ENCODE measurements around the gene PNPLA6.
"Not testable (repeated sequence)": the region's sequence is repeated elsewhere in the genome, so short reads cannot be mapped to it uniquely, and the experiment has no call there.

PNPLA6 gene

GRCh38 chr19:7556696-7557315 lies 21.3 kb downstream of the PNPLA6 start:
- DNase-seq = no peak

- no peak for DNase-seq
These were observed 23.1 kb downstream of the PNPLA6 start for GRCh38 chr19:7558667-7559066.

DNA sequence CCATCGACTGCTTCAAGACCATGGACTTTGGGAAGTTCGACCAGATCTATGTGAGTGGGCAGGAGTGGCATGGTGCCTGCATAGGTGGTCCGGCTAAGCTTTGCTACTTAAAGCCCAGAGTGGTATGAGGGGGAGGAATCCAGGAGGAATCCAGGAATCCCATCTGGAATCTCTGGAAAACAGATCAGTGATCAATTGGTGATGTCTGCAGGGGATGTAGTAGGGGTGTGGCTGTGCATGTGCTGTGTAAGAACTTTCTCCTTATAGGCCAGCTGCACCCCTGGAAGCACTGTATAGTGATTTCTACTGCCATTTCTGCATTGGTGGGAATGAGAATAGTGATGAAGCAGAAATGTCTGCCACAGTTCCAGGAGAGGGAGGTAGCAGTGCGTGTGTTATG lies 23.6 kb downstream of the PNPLA6 start:
- DNase-seq = no peak

DNA sequence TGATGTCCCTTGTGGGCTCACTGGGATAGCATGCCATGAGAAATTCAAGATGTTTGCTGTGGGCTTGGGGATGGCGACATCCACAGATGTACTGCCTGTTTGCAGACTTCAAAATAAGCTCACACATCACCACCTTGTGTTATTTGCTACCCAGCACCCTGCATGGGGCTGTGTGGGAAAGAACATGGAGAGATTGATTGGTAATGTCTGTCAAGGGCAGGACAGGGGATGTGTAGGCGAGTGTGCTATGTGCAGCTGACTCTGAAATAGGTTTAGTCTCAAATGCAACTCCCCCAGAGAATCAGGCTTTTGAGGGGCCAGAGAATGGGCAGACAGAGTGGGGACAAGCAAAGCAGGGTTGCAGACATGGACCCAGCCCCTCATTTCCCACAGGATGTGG lies 24.7 kb downstream of the PNPLA6 start:
- DNase-seq = no peak

DNA sequence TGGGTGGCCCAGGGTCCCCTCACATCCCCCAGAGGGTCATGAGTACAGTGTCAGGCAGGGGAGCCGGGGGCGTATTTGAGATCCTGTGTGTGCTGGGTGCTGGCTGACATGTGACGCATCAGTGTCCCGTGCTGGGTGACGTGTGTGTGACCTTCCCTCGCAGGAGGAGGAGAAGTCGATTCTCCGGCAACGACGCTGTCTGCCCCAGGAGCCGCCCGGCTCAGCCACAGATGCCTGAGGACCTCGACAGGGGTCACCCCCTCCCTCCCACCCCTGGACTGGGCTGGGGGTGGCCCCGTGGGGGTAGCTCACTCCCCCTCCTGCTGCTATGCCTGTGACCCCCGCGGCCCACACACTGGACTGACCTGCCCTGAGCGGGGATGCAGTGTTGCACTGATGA lies 25.8 kb downstream of the PNPLA6 start:
- DNase-seq = no peak

GRCh38 chr19:7562646-7563393 lies 27.3 kb downstream of the PNPLA6 start:
- no peak for DNase-seq

GRCh38 chr19:7564866-7565265 lies 29.3 kb downstream of the PNPLA6 start:
- no peak for DNase-seq

GRCh38 chr19:7565332-7565731 lies 29.8 kb downstream of the PNPLA6 start:
- DNase-seq = no peak

DNA sequence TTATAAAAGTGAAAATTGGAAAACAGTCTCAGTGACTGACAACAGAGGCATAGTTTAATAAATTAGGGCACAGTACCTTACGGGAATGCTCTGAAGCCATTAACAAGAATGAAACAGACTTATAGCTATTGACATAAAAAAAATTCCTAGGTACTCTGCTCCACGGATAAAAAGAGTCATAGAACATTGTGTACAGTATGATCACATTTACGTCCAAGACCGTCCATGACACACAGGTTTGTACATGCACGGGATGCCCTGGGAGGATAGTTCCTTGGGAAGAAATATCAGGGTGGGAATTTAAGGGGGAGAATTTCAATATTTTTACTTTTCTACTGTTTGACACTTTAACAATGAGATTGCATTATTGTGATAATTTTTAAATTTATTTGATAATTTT lies 35.2 kb downstream of the PNPLA6 start:
- DNase-seq = no peak

GRCh38 chr19:7575434-7576040 lies 40.0 kb downstream of the PNPLA6 start:
- DNase-seq = no peak

DNA sequence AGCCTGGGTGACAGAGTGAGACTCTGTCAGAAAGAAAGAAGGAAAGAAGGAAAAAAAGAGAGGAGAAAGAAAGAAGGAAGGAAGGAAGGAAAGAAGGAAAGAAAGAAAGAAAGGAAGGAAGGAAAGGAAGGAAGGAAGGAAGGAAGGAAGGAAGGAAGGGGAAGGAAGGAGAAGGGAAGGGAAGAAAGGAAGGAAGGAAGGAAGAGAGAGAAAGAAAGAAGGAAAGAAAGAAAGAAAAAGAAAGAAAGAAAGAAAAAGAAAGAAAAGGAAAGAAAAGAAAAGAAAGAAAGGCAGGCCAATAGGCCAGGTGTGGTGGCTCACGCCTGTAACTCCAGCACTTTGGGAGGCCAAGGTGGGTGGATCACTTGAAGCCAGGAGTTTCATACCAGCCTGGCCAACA lies 41.9 kb downstream of the PNPLA6 start:
- DNase-seq = not testable (repeated sequence)

DNA sequence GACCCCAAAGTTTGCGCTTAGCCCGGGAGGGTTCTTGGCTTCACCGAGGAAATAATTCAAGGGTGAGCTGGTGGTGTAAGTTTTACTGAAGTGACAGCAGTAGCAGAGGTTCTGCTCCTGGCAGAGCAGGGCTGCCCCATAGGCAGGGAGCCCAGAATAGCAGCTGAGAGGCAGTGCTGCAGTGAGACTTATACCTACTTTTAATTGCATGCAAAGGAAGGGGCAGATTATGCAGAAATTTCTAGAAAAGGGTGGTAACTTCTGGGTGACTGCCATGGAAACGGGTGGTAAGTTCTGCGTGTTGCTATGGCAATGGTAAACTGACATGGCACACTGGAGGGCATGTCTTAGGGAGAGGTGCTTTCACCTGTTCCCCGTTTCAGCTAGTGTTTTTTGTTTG lies 42.6 kb downstream of the PNPLA6 start:
- DNase-seq = no peak

- no peak for DNase-seq
These were observed 43.7 kb downstream of the PNPLA6 start for GRCh38 chr19:7579182-7579581.

DNA sequence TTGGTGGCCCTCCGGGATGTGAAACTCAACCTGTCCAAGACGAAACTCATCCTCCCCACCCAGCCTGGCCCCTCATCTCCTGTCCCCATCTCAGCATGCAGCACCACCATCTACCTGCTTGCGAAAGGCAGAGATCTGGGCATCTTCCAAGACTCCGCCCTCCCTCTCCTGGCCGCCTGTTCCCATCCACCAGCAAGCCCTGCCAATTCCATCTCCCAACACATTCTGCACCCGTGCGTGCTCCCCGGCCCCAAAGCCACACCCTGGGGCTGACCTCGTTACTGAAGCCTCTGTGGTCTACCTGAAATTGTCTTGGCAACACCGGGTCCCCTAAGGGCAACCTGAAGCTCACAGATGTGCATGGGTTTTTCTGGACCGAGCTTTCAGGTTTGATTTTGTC lies 46.9 kb downstream of the PNPLA6 start:
- DNase-seq = no peak

GRCh38 chr19:7589822-7590221 lies 54.3 kb downstream of the PNPLA6 start:
- DNase-seq = no peak

DNA sequence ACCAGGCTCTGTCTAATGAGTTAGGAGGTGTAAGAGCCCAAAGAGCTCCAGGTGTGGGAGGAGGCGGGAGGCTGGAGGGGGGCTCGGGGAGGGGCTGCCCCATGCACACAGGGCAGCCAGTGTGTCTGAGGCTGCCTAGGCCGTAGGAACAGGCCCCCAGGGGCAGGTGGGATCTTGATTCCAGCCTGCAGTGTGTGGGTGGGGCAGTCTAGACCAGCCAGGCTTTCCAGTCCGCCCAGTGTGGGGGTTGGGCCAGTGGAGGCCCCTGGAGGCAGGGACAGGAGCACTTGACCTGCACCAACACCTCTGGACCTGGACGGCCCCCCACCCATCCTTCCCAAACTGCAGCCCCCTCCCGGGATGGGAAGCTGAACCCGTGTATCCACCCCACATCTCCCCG lies 54.7 kb downstream of the PNPLA6 start:
- no peak for DNase-seq

- DNase-seq = peak in 2 of 5 donors; percentile 17 to 34
These were observed 60.1 kb downstream of the PNPLA6 start, which contains the start of gene CAMSAP3 for GRCh38 chr19:7595466-7596133. Gene CAMSAP3, plus strand, starts transcription at chr19:7595863. Its CDS starts 140 bp downstream, at chr19:7596003.

GRCh38 chr19:7596211-7596937 lies 60.9 kb downstream of the PNPLA6 start:
- no peak for DNase-seq

DNA sequence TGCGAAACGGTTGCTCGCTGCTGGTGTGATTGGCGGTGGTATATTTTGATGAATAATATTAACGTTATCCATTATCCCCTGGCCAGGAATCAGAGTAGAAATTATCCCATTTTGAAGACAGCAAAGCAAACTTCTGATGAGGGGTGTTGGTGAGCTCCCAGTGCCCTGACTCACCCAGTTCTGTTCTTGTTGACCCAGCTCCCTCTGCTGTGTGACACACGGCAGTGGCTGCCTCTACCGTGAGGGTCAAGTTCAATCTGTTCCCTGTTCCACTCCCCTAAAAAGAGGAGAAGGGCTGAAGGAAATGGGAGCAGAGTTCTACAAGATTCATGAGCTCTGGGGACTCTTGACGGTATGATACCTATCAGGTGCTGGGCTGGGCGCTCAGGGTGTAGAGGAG lies 62.2 kb downstream of the PNPLA6 start:
- DNase-seq = no peak

GRCh38 chr19:7598180-7598579 lies 62.7 kb downstream of the PNPLA6 start:
- no peak for DNase-seq

- no peak for DNase-seq
These were observed 65.2 kb downstream of the PNPLA6 start for GRCh38 chr19:7600721-7601120.

DNA sequence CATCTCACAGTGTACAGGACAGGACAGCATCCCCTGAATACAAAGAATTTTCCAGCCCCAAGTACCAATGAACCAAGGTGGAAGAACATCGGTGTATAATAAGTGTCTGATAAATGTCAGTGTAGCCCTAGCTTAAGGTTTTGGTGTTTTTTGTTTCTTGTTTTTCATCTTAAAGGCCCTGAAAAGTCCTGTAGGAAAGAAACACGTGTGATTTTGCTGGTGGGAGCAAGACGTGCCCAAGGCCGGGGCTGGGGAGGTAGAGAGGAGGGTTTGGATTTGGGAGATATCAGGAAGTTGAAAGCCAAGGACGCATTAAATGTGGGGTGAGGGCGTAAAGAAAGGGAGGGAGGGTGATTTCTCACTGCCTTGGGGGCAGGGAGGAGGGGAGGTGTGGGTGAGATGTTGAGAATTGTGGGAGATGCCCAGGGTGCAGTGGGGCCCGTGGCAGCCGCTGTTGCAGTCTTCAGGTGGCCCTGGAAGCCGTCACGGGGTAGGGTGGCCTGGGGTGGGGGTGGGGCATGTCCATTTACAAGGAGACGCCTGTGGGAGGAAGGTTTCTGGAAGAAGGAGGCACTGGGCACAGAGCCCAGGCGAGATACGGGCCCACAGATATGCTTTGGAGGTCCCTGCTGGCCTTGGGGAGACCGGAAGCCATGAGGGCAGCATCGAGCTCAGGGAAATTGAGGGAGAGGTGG lies 66.9 kb downstream of the PNPLA6 start:
- DNase-seq = no peak

Measured in T-helper 1 cell (primary cell).